ENCODE data around the gene COMMD10.

COMMD10 gene

DNA sequence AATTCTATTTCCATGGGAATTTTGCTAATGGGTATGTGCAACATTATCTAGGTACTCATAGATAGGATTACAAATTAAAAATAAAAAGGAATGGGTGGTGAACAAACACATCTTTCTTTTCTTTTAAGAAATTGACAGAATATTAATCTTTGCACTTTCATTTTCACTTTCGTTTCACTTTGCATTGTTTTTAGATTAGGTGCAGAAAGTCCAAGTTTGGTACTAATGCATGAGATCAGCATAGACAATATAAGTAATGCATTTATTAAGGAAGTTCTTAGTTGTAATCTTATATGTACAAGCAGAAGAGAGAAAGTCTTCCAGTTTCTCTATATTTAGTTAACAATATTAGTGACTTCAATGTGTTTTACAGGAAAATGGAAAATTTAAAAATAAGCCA, 196.5 kb downstream of the COMMD10 start:
- TF ChIP-seq POLR2AphosphoS5 (IDR thresholded peaks at IDR 0.05; ENCODE audit: low read depth, low read length): no peak
- TF ChIP-seq TAF1 (IDR thresholded peaks at IDR 0.05; ENCODE audit: borderline replicate concordance, insufficient read depth, low read length): no peak
- TF ChIP-seq, protein P1, sequence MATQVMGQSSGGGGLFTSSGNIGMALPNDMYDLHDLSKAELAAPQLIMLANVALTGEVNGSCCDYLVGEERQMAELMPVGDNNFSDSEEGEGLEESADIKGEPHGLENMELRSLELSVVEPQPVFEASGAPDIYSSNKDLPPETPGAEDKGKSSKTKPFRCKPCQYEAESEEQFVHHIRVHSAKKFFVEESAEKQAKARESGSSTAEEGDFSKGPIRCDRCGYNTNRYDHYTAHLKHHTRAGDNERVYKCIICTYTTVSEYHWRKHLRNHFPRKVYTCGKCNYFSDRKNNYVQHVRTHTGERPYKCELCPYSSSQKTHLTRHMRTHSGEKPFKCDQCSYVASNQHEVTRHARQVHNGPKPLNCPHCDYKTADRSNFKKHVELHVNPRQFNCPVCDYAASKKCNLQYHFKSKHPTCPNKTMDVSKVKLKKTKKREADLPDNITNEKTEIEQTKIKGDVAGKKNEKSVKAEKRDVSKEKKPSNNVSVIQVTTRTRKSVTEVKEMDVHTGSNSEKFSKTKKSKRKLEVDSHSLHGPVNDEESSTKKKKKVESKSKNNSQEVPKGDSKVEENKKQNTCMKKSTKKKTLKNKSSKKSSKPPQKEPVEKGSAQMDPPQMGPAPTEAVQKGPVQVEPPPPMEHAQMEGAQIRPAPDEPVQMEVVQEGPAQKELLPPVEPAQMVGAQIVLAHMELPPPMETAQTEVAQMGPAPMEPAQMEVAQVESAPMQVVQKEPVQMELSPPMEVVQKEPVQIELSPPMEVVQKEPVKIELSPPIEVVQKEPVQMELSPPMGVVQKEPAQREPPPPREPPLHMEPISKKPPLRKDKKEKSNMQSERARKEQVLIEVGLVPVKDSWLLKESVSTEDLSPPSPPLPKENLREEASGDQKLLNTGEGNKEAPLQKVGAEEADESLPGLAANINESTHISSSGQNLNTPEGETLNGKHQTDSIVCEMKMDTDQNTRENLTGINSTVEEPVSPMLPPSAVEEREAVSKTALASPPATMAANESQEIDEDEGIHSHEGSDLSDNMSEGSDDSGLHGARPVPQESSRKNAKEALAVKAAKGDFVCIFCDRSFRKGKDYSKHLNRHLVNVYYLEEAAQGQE (IDR thresholded peaks at IDR 0.05; ENCODE audit: insufficient read depth in 1 of 2, low read depth in 2 of 2, low read length in 2 of 2): no peak
- TF ChIP-seq SIN3A (IDR thresholded peaks at IDR 0.05; ENCODE audit: borderline replicate concordance, insufficient read depth, low read length): no peak
- no peak for TF ChIP-seq FOXP2 (optimal IDR thresholded peaks at IDR 0.05; ENCODE audit: borderline replicate concordance, extremely low read depth, extremely low read length, insufficient read depth)

DNA sequence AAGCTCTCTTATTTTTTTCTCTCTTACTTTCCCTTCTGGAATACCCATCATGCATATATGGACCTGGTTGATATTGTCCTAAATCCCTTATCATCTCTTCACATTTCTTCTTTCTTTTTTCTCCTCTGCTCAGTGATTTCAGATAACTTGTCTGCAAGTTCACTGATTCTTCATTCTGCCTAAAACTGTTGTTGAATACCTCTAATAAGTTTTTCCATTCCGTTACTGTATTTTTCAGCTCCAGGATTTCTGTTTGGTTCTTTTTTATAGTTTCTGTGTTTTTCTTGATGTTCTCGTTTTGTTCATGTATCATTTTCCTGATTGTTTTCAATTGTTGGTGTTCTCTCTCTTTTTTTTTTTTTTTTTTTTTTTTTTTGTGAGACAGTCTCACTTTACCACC, 203.7 kb downstream of the COMMD10 start:
- TF ChIP-seq FOXP2 (optimal IDR thresholded peaks at IDR 0.05; ENCODE audit: borderline replicate concordance, extremely low read depth, extremely low read length, insufficient read depth): no peak
- TF ChIP-seq POLR2AphosphoS5 (IDR thresholded peaks at IDR 0.05; ENCODE audit: low read depth, low read length): no peak
- TF ChIP-seq, protein P1 (IDR thresholded peaks at IDR 0.05; ENCODE audit: insufficient read depth in 1 of 2, low read depth in 2 of 2, low read length in 2 of 2): no peak
- TF ChIP-seq TAF1 (IDR thresholded peaks at IDR 0.05; ENCODE audit: borderline replicate concordance, insufficient read depth, low read length): no peak
- TF ChIP-seq SIN3A (IDR thresholded peaks at IDR 0.05; ENCODE audit: borderline replicate concordance, insufficient read depth, low read length): no peak

DNA sequence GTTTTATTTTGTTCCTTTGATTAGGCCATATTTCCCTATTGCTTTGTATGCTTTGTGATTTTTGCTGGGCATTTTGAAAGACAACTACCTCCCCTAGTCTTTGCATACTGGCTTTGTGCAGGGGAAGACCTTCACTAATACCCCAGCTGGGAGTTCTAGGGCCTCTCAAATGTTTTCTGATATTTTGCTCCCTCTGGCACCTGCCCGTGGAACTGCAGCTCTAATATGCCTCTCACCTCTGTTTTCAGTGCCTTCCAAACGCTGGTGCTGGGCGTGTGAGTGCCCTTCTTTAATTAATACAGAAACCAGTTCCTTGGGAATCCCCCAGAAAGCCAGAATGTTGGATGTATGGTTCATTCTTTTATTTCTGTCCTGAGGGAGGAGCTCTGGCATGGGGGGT, 204.5 kb downstream of the COMMD10 start:
- TF ChIP-seq POLR2AphosphoS5 (IDR thresholded peaks at IDR 0.05; ENCODE audit: low read depth, low read length) (no peak), FOXP2 (optimal IDR thresholded peaks at IDR 0.05; ENCODE audit: borderline replicate concordance, extremely low read depth, extremely low read length, insufficient read depth) (no peak), SIN3A (IDR thresholded peaks at IDR 0.05; ENCODE audit: borderline replicate concordance, insufficient read depth, low read length) (no peak), TAF1 (IDR thresholded peaks at IDR 0.05; ENCODE audit: borderline replicate concordance, insufficient read depth, low read length) (no peak)
- TF ChIP-seq, protein P1 (IDR thresholded peaks at IDR 0.05; ENCODE audit: insufficient read depth in 1 of 2, low read depth in 2 of 2, low read length in 2 of 2): no peak

DNA sequence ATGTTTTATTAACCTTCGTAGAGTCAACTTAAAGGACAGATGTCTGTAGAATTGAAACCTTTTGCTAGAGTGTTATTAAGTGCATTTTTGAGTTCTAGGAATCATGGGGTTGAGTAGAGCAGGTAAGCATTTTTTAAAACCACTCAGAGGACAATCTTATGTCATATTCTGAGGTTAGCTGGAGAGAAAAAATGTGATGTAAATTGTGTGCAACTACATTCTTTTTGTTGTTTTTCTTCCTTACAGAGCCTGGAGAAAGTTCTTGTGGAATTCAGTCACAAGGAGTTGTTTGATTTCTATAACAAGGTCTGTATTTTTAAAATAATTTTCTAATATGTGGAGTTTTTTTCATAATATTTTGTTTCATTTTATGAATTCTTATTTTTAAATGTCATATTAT, 206.4 kb downstream of the COMMD10 start:
- TF ChIP-seq POLR2AphosphoS5 (IDR thresholded peaks at IDR 0.05; ENCODE audit: low read depth, low read length) (no peak), FOXP2 (optimal IDR thresholded peaks at IDR 0.05; ENCODE audit: borderline replicate concordance, extremely low read depth, extremely low read length, insufficient read depth) (no peak), TAF1 (IDR thresholded peaks at IDR 0.05; ENCODE audit: borderline replicate concordance, insufficient read depth, low read length) (no peak), SIN3A (IDR thresholded peaks at IDR 0.05; ENCODE audit: borderline replicate concordance, insufficient read depth, low read length) (no peak)
- TF ChIP-seq, protein P1 (IDR thresholded peaks at IDR 0.05; ENCODE audit: insufficient read depth in 1 of 2, low read depth in 2 of 2, low read length in 2 of 2): no peak

DNA sequence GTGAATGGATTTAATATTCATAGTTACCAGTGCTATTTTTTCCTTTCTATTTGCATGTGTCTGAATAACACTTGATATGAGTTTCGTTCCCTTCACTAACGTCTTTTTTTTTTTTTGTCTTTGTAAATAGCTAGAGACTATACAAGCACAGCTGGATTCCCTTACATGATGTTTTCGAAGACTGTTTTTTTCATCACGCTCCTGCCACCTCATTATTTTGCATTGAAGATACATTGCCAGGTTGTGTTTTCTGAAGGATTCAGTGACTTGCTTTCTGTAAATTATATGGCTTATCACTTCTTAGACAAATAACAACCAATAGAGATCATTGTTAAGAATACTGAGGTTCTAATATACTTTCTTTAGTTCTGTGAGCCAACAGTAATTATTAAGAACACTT, 207.5 kb downstream of the COMMD10 start:
- TF ChIP-seq, protein P1 (IDR thresholded peaks at IDR 0.05; ENCODE audit: insufficient read depth in 1 of 2, low read depth in 2 of 2, low read length in 2 of 2): no peak
- TF ChIP-seq SIN3A (IDR thresholded peaks at IDR 0.05; ENCODE audit: borderline replicate concordance, insufficient read depth, low read length) (no peak), POLR2AphosphoS5 (IDR thresholded peaks at IDR 0.05; ENCODE audit: low read depth, low read length) (no peak), TAF1 (IDR thresholded peaks at IDR 0.05; ENCODE audit: borderline replicate concordance, insufficient read depth, low read length) (no peak), FOXP2 (optimal IDR thresholded peaks at IDR 0.05; ENCODE audit: borderline replicate concordance, extremely low read depth, extremely low read length, insufficient read depth) (no peak)
